Medulla oblongata (tissue), 1 donor: ENCODE measurements around the gene FLVCR2.

Experiments used
- DNase-seq: peaks from one replicate; pipeline ENCODE4 v3.0.0-alpha.2; 2015; ENCODE audit errors: extremely low spot score

Gene FLVCR2

GRCh38 chr14:75558440-75558839, 20.0 kb upstream of the FLVCR2 start:
- DNase-seq, result no peak

GRCh38 chr14:75559045-75559444, 19.4 kb upstream of the FLVCR2 start:
- DNase-seq, result no peak

- DNase-seq, result no peak
These were observed 18.8 kb upstream of the FLVCR2 start for GRCh38 chr14:75559451-75560222.

GRCh38 chr14:75561013-75561432, 17.4 kb upstream of the FLVCR2 start:
- DNase-seq, result peak; percentile 51

- no peak for DNase-seq
These were observed 16.3 kb upstream of the FLVCR2 start for GRCh38 chr14:75562089-75562488.

- DNase-seq, result no peak
These were observed 15.9 kb upstream of the FLVCR2 start for GRCh38 chr14:75562489-75562888.

GRCh38 chr14:75563931-75564330, 14.5 kb upstream of the FLVCR2 start:
- DNase-seq, result no peak

GRCh38 chr14:75565056-75565455, 13.4 kb upstream of the FLVCR2 start:
- DNase-seq, result no peak

GRCh38 chr14:75566321-75566720, 12.1 kb upstream of the FLVCR2 start:
- no peak for DNase-seq

GRCh38 chr14:75566752-75567151, 11.7 kb upstream of the FLVCR2 start:
- DNase-seq, result no peak

- DNase-seq, result no peak
These were observed 10.3 kb upstream of the FLVCR2 start for GRCh38 chr14:75568140-75568539.

- DNase-seq, result no peak
These were observed 9.6 kb upstream of the FLVCR2 start for GRCh38 chr14:75568791-75569190.

- no peak for DNase-seq
These were observed 7.6 kb upstream of the FLVCR2 start for GRCh38 chr14:75570797-75571196.

- DNase-seq, result no peak
These were observed 6.3 kb upstream of the FLVCR2 start for GRCh38 chr14:75572104-75572503.

GRCh38 chr14:75577090-75577489, 1.3 kb upstream of the FLVCR2 start:
- DNase-seq, result no peak

GRCh38 chr14:75577729-75578101, 705 bp upstream of the FLVCR2 start:
- DNase-seq, result peak; percentile 94

- DNase-seq, result no peak
These were observed 442 bp downstream of the FLVCR2 start for GRCh38 chr14:75578786-75579337.

- peak; percentile 12 for DNase-seq
These were observed 981 bp downstream of the FLVCR2 start for GRCh38 chr14:75579338-75579864.

GRCh38 chr14:75579882-75580281, 1.5 kb downstream of the FLVCR2 start:
- DNase-seq, result peak; percentile 37

- no peak for DNase-seq
These were observed 9.0 kb downstream of the FLVCR2 start for GRCh38 chr14:75587388-75587787.

- no peak for DNase-seq
These were observed 11.5 kb downstream of the FLVCR2 start for GRCh38 chr14:75589931-75590330.

GRCh38 chr14:75591331-75591946, 13.0 kb downstream of the FLVCR2 start:
- DNase-seq, result no peak

GRCh38 chr14:75591987-75592575, 13.7 kb downstream of the FLVCR2 start:
- no peak for DNase-seq
